ENCODE measurements around the gene PLEK.
"Not testable (repeated sequence)": the region's sequence is repeated elsewhere in the genome, so short reads cannot be mapped to it uniquely, and the experiment has no call there.

PLEK gene

GRCh38 chr2:68386365-68386764 is 21.3 kb downstream of the PLEK start:
- no peak for DNase-seq

- DNase-seq = no peak
Observed at GRCh38 chr2:68387408-68388350, 22.6 kb downstream of the PLEK start.

GRCh38 chr2:68388358-68388757 is 23.3 kb downstream of the PLEK start:
- DNase-seq = no peak

GRCh38 chr2:68388772-68389171 is 23.7 kb downstream of the PLEK start:
- no peak for DNase-seq

DNA sequence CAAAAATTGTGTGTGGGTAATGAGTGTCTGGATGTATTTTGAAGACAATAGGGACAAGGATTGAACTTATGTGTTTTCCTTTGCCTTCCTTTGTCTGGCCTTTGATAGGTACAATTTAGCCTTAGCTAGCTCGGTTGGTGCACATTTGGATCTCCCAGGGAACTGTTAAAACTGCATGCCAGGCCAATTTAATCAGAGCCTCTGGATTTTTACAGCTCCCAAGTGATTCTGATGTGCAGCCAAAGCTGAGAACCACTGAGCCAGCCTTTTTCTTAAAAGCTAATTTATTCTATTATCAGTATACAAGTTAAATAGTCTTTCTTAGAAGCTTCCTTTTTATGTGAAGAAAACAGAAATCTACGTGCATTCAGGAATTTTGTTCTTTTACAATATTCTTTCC is 25.0 kb downstream of the PLEK start:
- DNase-seq = no peak

DNA sequence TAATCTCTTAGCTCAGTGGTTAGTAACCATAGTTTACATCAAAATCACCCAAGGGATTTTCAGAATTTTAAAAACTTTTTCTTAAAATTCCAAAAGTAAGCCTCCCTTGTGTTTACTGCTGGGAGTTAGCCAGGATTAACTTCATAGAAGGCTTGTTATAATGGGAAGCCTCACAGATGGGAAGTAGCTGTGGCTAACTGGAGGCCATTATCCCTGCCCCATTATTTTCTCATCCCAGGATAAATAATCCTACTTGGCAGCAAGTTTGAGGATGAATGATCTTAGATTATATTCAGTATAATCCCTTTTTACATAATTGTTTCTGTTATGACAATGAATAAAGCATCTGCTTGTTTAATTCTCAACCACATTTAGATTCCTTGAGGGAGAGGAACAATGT is 25.5 kb downstream of the PLEK start:
- no peak for DNase-seq

DNA sequence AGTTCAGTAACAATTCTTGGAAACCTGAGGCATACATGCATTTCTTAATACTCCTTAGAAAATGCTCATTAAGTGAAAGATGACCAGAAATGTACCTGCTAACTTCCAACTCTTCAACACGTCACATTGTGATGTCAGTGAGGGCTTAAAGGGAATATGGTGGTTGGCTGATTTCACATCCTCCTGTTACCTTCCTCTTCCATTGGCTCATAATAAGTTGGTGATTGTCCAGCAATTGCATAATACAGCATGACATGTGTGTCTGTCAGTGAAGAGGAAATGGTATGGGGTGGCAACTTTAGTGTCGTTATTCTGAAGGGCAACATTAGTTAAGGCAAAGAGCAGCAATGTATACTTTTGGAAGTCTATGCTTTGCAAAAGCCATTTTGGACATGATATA is 26.0 kb downstream of the PLEK start:
- no peak for DNase-seq

DNA sequence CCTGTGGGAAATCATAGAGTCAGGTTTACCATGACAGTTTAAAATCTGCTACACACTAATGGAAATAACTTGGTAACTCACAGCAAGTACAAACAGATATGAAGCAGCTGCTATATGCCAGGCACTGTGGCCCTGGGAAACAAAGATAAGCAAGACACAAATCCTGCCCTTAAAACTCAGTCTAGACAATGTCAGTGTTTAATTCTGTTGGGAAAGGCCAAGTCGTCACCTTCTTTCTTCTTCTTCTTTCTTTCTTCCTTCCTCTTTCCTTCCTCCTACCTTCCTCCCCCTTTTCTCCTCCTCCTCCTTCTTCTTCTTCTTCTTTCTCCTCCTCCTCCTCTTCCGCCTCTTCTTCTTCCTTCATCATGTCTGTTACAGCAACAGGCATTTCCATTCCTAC is 26.8 kb downstream of the PLEK start:
- DNase-seq = no peak

DNA sequence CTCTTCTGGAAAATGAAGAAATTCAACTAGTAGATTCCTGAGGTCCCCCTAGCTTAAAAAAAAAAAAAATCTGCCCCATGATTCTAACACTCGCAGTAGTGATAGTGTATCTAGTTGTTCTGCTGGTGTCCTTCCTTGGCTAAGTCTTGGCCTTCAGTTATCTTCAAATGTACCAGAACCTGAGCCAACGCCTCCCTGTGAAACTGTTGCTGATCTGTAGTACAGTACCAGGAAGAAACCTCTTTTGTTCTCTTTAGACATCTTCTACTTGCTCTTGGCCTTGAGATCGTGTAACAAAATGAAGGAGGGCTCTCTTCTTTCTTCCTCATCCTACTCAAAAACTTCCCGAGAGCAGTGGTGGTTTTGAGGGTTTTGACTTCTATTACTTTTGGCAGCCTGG is 31.0 kb downstream of the PLEK start:
- DNase-seq = no peak

DNA sequence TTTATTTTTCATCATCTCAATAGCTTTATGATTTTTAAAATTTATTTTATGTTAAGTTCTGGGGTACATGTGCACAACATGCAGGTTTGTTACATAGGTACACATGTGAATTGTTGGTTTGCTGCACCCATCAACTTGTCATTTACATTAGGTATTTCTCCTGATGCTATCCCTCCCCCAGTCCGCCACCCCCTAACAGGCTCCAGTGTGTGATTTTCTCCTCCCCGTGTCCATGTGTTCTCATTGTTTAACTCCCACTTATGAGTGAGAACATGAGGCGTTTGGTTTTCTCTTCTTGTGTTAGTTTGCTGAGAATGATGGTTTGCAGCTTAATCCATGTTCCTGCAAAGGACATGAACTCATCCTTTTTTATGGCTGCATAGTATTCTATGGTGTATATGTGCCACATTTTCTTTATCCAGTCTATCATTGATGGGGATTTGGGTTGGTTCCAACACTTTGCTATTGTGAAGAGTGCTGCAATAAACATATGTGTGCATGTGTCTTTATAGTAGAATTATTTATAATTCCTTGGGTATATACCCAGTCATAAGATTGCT is 32.7 kb downstream of the PLEK start:
- DNase-seq = not testable (repeated sequence)

DNA sequence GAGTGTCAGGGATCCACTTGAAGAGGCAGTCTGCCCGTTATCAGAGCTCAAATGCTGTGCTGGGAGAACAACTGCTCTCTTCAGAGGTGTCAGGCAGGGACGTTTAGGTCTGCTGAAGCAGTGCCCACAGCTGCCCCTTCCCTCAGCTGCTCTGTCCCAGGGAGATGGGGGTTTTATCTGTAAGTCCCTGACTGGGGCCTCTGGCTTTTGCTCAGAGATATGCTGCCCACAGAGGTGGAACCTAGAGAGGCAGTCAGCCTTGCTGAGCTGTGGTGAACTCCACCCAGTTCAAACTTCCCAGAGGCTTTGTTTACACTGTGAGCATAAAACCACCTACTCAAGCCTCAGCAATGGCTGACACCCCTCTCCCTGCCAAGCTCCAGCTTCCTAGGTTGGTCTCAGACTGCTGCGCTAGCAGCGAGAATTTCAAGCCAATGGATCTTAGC is 38.1 kb downstream of the PLEK start:
- DNase-seq = no peak

- no peak for DNase-seq
Observed at GRCh38 chr2:68404164-68404563, 39.1 kb downstream of the PLEK start.

DNA sequence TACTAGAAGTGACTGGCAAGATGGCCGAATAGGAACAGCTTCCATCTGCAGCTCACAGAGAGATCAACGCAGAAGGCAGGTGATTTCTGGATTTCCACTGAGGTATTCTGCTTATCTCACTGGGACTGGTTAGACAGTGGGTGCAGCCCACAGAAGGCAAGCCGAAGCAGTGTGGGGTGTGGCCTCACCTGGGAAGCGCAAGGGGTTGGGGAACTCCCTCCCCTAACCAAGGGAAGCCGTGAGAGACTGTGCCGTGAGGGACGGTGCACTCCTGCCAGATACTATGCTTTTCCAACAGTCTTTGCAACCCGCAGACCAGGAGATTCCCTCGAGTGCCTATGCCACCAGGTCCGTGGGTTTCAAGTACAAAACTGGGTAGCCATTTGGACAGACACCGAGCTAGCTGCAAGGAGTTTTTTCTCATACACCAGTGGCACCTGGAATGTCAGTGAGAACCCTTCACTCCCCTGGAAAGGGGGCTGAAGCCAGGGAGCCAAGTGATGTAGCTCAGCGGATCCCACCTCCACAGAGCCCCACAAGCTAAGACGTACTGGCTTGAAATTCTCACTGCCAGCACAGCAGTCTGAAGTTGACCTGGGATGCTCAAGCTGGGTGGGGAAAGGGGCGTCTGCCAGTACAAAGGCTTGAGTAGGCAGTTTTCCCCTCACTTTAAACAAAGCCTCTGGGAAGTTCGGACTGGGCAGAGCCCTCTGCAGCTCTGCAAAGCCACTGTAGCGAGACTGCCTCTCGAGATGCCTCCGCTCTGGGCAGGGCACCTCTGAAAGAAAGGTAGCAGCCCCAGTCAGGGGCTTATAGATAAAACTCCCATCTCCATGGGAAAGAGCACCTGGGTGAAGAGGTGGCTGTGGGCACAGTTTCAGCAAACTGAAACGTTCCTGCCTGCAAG is 40.1 kb downstream of the PLEK start:
- DNase-seq = no peak

DNA sequence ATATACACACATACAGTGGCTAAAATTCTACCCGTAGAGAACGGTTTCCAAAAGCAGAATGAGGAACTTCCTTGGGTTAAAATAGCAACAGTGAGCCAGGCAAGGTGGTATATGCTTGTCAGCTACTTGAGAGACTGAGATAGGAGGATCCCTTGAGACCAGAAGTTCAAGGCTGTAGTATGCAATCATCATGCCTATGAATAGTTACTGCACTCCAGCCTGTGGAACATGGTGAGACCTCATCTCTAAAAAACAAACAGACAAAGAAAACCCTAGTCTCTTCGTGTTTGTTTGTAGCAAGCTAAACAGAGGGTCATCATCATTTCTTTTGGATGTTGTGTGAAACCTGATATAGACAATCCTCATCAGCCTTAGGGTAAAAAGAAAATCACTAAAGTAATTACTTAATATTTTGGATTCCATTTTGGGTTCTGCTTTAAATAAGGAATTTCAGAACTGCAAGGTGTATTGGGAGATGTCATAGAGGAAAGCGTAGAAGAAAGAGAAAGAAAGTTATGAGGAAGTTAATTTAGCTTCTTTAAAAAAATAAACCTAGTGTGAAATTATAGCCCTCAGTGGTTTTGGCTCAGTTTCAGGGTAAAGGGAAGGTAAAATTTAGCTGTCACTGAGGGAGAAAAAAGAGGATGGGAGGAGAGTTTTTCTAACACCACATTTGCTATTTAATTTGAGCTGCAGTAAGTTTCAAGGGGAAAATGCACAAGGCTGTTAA is 46.5 kb downstream of the PLEK start:
- DNase-seq = no peak

DNA sequence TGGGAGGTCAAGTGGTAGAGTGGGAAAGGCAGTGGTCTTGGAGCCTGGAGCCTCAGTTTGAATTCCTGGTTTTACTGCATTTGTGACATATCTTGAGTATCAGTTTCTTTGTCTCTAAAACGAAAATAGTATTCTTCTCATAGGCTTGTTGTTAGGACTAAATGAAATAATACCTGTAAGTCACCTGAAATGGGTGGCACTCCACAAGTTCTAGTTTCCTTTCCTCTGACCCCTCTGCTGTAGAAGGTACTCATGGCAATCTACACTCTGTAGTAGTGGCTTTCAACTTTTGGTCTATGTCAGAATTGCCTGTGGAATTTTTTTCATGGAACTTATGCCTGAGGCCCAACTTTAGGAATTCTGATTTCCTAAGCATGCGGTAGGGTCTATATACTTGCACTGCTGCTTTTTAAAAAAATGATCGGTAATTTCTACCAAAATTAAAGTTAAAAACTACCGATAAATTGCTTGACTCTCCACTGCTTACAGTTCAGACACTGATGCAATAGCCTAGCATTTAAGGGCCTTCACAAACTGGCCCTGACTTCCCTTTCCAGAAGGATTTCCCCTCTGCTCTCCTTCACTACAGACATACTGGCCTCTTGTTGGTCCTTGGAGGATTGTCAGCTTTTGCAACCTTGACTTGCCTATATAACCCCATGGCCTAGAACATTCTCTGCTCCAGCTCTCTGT is 47.2 kb downstream of the PLEK start:
- no peak for DNase-seq

GRCh38 chr2:68413466-68413865 is 48.4 kb downstream of the PLEK start:
- no peak for DNase-seq

GRCh38 chr2:68414452-68414851 is 49.4 kb downstream of the PLEK start:
- no peak for DNase-seq

DNA sequence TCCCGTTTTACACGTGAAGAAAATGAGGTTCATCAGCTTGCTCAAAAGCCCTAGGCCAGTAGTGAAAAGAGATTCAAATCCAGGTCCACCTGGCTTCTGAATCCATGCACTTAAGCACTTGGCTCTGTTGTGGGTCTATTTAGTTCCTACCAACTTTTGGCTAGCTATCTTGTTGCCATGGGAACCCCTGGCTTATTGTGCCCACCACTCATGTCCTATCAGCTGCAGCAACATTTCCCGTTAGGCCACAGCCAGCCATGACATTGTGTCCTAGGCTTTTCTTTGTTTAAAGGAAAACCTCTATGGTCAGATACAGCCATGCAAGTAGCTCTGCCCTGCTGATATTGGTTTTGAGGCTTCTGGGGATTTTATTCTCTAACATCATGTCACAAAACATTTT is 49.8 kb downstream of the PLEK start:
- DNase-seq = no peak

DNA sequence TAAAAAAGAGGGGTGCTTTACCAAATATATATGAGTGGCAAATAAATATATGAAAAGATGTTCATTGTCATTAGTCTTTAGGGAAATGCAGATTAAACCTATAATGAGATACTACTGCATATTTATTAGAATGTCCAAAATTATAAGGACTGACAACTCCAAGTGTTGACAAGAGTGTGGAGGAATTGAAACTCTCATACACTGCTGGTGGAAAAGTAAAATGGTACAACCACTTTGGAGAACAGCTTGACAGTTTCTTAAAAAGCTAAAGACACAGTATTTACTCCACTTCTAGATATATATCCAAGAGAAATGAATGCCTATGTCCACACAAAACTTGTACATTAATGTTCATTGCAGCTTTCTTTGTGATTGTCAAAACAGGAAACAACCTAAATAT is 50.4 kb downstream of the PLEK start:
- DNase-seq = no peak

GRCh38 chr2:68416081-68416675 is 51.1 kb downstream of the PLEK start:
- no peak for DNase-seq

- DNase-seq = no peak
Observed at GRCh38 chr2:68417926-68418325, 52.8 kb downstream of the PLEK start.

DNA sequence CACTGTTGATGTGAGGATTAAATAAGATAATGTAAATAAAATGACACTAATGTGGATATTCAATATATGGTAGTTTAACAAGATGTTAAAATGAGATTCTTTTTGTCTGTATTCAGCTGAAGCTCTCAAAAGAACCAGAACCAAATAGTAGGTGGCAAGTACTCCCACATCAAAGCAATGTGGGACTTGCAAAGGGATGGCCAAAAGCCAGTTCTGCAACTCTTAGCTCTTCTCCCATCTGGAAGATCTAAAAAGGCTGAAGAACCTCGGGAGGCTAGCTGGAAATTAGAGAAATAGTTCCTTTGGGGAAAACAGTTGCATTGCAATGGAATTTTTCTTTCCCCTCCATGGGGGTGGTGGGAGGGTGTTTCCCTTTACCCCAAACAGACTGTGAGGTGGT is 53.3 kb downstream of the PLEK start:
- DNase-seq = no peak

All from stimulated activated CD4-positive, alpha-beta T cell treated with anti-CD3 and anti-CD28 coated beads, Interleukin-12 subunit alpha, Interleukin-12 subunit beta, amount 100 ng/mL, for 4 hours (primary cell).